ENCODE data around the gene EPHB2.
"Not testable (repeated sequence)": the region's sequence is repeated elsewhere in the genome, so short reads cannot be mapped to it uniquely, and the experiment has no call there.

EPHB2 gene

DNA sequence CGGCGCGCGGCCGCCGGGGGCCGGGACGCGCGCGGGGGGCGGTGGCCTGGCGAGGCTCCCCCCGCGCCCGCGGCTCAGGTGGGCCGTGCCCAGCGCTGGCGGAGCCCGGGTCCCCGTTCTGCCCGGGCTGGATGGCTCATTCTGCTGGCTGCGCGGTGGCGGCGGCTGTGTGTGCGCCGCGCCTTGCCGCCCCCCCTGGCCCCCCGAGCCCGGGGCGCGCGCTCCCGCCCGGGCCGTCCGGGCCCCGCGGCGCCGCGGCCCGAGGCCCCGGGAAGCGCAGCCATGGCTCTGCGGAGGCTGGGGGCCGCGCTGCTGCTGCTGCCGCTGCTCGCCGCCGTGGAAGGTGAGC, at the start of gene EPHB2:
EPHB2 (plus strand) TSS at position 139 of the 349 bp plus-strand sequence; CDS start at position 283, 144 bp downstream.
- DNase-seq, result no peak

DNA sequence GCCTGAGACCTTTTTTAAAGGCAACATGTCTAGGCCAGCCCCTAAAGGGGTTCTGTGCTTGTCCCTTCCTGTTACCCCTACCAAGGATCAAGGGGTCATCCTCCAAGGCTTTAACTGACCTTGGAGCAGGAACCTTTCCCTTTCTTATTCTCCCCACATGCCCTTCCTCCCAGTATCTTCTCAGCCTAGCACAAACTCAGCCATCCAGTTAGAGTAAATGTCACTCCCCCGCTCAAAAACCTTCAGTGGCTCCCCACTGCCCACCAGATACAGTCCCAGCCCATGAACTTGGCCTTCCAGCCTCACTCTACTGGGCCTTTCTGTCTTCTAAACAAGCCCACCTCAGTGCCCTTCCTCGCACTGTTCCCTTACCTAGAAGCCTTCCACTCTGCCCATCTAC, 48.8 kb upstream of the EPHB2 start:
- DNase-seq, result no peak

DNA sequence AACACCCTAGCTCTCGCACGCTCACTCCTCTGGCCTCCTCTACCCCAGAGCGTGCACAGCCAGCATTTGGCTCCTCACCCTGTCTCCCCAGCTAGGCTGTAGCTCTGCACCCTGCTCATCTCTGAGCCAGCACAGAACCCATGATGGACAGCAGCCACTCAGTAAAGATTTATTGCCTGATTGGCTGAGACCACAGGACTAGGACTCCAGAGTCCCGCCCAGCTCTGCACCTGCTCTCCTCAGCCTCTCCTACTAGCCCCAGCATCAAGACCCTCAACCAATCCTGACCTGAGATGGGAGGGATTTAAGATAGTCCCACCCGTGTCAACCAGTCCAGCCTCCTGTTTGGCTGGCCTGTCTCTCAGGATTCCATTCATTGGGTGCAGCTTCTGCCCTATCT, 48.3 kb upstream of the EPHB2 start:
- no peak for DNase-seq

DNA sequence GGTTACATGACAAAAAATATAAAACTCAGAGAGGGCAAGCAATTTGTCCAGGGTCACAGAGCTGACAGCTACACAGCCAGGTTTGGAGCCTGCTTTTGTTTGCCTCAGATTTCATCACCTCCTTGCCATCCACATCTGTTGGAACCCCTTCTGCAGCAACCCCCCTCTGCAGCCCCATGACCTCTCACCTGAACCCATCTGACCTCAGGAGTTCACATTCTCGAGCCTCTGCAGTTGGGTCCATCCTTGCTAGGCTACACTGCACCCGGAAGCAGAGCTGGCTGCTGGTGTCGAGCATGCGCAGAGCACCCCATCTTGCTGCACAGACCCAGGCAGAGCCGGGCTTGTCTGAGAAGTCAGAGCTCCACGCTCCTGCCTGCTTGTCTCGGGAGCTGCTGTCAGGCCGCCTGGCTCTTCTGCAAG, 47.6 kb upstream of the EPHB2 start:
- DNase-seq, result no peak

DNA sequence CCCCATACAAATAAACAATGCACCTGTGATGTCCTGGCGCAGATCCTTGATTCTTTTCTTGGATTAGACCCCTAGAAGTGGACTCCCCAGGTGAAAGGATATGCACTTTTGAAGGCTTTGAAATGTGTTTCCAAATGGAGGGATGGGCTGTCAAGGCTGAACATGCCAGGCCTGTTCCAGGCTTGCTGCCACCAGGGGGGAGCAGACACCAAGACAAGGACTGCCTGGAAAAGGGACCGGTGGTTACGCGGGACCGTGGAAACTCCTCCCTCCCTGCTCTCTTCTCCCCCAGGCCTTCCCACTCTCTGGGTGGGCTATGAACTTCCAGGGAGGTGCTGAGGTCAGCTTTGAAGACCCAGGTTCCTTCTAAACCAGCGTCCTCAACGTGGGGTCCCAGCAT, 44.9 kb upstream of the EPHB2 start:
- no peak for DNase-seq

DNA sequence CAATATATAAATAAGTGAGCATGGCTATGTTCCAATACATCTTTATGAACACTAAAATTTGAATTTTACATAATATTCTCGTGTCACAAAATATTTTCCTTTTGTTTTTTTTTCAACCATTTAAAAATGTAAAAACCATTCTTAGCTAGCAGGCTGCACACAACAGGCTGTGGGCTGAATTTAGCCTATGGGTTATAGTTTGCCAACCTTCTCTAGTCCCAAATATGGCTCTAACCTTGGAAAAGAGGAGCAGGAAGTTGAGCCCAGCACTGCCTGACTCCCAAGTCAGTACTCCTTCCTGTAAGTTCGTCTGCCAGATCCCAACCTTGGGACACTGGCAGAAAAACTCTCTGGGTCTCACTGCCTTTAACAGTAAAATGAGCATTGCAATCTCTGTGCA, 44.2 kb upstream of the EPHB2 start:
- no peak for DNase-seq

DNA sequence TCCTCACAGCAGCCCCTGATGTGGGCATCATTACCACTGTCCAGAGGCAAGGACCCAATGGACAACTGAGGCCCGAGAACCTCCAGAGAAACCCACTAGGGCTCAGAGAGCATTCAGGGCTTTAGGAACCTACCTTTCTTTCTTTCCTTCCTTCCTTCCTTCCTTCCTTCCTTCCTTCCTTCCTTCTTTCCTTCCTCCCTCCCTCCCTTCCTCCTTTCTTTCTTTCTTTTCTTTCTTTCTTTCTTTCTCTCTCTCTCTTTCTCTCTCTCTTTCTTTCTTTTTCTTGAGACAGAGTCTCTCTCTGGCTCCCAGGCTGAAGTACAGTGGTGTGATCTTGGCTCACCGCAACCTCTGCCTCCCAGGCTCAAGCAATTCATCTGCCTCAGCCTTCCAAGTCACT, 41.8 kb upstream of the EPHB2 start:
- not testable (repeated sequence) for DNase-seq

DNA sequence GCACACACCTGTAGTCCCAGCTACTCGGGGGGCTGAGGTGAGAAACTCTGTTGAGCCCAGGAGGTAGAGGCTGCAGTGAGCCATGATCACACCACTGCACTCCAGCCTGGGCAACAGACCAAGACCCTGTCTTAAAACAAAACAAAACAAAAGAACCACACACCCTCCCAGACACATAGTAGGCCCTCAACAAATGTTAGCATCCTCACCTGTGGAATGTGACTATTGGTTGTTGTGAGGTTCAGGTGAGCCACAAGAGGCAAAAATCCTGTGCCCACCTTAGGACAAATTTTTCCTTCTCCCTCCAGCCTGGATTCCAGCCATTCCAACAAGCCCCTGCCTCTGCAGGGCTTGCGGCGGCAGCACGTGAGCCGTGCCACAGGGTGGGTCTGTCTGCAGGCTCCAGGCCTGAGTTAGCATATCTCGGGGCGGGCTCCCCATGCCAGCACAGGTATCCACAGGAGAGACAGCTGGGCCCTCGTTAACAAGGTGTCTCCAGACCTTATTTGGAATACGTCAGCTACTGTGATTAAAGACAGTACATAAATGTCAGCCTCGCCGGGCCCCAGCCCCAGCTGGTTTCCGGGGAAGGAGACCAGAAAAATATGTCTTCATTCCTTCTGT, 40.2 kb upstream of the EPHB2 start:
- DNase-seq, result no peak

DNA sequence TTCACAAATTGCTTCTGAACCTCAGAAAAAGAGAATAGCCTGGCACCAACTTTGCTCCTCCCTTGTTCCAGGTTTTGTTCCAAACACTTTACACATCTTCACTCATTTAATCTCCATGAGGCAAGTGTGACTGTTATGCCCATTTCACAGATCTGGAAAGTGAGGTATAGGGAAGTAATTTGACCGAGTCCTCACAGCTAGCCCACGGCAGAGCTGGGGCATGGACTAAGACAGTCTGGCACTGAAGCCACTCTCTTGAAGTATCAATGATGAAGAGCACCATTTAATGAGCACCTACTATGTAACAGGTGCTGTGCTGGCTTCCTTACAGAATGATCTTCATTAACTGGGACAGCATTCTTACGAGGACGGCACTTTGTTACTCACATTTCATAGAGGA, 38.6 kb upstream of the EPHB2 start:
- DNase-seq, result no peak

DNA sequence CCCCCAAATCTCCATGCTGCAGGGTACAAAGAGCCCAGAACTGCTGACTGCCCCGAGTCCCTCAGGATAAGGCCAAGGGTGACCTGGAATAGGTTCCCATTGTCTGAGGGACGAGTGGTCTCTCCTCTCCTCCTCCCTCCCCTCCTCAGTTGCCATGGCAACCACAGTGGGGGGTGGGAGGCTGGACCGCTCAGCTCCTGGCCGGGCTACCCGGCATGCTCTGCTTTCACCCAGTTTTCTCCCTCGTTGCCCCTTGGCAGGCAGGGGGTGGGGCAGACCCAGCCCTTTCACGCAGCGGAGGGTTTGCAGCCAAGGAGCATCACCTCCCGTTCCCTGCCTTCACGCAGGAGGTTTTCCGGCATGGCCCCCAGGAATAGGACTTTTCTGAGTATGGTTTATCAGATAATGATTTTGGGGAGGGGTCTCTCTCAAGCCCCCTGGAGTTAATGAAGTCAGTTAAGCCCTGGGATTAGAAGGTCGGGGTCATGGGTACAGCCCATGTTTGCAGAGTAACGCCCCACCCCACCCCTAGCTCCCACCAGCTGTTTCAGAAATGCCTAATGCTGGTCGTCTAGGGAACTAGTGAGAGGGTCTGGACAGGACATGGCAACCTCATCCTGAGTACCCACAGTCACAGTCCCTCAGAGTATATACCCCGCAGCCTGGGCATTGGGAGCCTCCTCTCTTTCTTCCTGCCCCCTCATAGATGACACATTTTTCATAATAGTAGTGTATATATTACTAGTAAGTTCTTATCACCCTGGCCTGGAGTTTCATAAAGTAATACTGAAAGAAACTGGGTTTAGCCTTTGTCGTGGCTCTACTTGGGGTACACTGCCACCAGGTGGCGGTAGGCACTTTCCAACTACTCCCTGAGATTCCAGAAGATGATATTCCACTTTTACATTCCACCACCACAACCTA, 36.9 kb upstream of the EPHB2 start:
- peak; percentile 32 for DNase-seq

DNA sequence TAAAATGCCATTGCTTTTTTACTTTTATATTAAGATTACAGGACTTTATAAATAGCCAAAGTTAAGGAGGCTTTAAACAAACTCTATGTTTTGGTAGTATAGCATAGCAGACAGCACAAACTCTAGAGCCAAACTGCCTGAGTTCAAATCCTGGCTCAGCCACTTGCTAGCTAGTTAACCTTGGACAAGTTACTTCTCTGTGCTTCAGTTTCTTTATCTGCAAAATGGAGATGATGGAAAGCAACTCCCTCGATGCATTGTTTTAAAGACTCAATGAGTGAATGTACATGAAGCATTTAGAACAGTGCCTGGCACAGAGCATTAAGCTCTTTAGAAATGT, 36.3 kb upstream of the EPHB2 start:
- no peak for DNase-seq

DNA sequence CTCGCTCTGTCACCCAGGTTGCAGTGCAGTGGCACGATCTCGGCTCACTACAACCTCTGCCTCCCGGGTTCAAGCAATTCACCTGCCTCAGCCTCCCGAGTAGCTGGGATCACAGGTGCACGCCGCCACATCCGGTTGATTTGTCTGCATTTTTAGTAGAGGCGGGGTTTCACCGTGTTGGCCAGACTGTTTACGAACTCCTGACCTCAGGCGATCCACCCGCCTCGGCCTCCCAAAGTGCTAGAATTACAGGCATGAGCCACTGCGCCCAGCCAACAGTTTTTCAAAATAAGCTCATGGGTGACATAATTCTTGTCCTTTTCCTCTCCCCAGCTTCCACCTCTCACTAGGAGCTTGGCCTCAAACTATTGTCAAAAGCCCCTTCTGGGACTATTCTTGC, 34.5 kb upstream of the EPHB2 start:
- DNase-seq, result not testable (repeated sequence)

DNA sequence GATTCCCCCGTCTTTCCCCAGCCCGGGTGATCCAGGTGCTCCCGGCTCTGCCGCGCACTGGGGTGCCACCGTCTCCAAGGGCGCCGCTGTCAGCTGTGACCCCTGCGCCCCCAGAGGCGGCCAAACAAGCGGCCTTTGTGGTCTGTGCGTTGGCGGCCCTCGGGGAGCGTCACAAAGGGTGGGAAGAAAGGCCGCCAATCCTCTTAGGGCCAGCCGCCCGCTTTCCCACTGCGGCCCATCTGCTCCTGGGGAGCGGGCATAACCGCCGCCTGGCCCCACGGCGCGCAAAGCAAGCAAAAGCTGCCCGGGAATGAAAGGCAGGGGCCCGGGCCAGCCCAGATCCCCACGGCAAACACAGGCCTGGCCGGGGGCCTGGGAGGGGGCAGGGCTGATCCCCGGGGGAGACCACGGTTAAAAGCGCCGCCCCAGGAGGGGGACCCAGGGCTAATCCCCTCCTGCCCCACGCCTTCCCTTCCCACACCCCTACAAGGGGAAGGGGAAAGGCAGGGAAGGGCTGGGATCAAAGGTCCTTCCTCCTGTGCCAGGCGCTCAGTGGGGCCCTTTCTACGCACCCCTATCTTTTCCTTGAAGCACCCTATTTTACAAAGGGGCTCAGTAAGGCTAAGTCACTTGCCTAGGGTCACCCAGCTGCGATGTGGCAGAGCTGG, 33.6 kb upstream of the EPHB2 start:
- DNase-seq, result no peak

DNA sequence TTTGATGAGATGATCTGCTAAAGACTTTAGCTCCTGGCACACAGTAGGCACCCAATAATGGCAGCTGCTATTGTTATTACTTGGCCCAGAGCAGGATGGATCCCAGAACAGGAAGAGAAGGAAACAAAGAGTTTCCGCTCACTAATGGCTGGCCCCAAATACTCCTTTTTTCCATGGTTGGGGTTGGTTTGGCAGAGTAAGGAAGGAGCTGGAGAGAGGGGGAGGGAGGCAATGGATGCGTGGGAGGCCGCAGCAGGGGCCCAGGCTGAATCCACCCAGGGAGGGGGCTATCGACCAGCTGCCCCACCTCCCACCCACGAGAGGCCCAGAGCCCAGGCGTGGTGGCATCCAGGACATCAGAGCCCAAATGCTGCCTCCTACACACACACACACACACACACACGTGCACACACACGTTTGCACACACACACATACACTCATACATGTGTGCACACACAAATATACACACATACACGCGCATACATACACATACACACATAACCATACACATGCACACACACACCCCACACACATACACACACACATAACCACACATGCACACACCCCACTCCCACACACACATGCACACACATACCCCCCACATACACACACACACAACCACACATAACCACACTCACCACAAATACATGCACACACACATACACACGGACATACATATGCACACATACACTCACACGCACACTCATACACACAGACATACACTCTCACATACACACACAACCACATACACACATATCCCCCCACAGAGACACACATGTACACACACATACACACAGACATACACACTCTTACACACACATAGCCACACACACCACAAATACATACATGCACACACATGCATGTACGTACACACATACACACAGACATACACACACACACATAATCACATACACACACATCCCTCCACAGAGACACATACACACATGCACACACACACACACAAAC, 32.4 kb upstream of the EPHB2 start:
- DNase-seq, result no peak

DNA sequence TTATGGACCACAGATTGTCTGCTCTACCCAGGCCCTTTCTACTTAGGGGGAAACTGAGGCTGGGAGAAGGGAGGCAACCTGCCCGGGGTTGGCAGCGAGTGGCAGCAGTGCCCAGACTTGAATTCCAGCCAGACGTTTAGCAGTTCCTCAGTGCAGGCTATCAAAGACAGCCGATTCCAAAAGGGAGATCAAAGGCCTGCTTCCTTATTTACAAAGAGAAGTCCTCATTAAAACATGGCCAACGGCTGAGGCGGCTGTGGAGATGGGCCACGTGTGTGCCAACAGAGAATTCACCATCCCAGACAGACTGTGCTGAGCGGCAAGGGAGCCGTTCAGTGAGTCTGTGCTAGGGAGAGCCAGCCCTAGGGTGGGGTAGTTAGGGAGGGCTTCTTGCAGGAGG, 29.9 kb upstream of the EPHB2 start:
- no peak for DNase-seq

DNA sequence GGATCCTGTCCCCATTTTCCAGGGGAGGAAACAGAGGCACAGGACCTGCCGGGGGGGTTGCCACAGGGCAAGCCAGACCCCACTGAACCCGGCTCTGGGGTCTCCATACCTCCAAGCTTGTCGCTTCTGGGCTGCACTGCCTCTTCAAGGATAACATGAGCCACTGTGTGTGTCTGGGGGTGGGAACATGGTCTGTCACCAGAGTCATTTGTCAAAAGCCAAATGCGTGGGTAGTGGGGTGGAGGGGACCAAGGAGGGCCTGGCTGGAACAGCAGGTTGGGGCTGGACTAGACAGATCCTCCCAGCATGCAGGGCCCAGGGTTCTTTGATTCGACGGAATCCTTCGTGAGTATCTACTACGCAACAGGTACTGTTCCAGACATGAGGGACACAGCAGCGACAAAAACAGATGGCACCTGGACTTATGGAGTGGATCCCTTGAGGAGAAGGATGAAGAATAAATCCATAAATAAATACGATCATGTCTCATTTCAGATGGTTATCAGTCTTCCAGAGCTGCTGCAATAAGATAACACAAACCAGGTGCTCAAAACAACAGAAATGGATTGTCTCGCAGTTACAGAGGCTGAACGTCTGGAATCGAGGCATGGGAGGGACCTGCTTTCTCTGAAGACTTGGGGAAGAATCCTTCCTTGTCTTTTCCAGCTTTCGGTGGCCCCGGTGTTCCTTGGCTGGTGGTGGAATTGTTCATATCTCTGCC, 28.9 kb upstream of the EPHB2 start:
- DNase-seq, result no peak

DNA sequence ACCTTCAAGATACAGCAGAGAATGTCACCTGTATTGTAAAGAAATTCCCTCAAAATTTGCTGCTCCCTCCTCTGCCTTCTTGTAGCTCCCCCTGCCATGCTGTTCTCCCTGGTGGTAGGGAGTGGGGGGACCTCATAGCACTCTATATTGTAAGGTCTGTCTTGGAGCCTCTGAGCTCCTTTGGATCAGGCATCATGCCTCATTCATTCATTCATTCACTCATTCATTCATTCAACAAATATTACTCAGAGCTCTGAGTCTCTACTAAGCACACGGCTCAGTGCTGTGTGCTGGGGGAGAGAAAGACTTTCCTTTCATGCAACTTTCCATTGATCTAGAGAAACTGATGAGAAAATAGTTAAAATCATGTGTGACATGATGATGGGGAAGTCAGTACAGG, 27.1 kb upstream of the EPHB2 start:
- DNase-seq, result no peak

DNA sequence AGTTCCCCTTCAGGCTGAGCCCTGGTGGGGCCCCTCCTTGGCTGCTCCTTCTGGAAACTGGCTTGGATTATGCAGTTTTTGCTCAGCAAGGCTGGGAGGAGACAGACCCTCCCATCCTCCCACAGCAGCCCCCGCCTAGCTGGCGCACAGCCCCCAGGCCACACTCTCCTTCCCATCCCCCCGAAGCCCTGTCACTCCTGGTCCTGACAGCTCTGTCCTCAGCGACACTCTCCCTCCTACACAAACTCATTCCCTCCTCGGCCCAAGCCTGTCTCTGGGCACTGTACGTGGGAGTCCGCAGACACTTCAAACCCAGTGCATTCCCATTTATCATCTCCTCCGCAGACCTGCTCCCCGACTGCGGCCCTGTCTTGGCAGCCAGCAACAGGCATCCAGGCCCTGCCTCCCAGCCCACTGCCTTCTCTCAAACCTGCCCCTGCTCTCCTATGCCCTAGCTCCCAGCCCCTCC, 25.0 kb upstream of the EPHB2 start:
- no peak for DNase-seq

DNA sequence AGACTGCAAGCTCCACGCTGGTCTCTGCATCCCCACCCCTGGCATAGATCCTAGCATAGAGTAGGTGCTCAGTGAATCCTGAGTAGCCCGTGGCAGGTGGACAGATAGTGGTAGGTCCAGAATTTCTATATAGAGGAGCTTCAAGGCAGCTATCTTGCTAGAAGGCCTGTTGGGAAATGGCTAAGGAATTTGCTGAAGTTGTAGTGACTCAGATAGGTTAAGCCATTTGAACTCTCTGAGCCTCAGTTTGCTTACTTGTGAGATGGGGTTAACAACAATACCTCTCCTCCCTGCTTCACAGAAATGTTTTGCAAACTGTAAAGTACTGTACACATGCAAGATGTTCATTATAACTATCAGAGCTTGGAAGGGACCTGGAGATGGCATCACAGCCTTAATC, 23.4 kb upstream of the EPHB2 start:
- no peak for DNase-seq

DNA sequence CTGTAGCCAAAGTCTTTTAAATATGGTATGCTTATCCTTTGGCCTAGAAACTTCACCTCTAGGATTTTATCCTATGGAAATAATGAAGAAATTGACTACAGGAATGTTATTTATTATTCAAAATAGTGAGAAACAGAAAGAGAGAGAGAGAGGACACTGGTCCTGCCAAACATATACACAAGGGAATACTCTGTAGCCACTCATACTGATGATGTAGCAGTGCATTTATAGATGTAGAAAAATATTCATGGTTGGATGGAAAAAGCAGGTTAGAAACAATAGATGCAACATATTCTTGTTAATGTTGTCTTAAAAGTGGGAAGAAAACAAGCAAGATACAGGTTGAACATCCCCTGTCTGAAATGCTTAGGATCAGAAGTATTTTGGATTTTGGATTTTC, 22.2 kb upstream of the EPHB2 start:
- no peak for DNase-seq

DNA sequence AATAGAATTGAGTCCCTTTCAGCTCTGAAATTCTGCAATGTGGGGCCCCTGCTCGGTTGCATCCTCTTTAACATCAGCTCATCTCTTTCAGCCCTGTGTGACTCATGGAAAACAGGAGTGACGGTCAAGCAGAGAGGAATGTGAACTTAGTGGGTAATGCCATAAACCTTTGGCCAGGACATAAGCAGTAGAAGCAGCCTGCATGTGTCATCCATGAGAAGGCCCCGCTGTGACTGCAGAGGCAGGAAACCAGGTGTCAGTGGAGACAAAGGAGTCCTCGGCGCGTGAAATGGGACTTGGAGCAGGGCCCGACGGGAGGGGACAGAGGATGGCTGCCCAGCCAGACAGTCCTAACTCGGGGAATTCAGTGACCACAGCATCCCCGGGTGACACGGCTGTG, 21.1 kb upstream of the EPHB2 start:
- DNase-seq, result no peak

Measured in stimulated activated CD4-positive, alpha-beta T cell treated with anti-CD3 and anti-CD28 coated beads, Interleukin-1b, Interleukin-23, amount 100 ng/mL, for 48 hours (primary cell).